GM21619 (cell line): Measurements from ENCODE around the gene GPR148.

Experiments
- ATAC-seq: cut with Tn5 transposase; IDR thresholded peaks from one replicate; pipeline ENCODE4 v1.9.1; 2021; ENCODE audit not compliant: unreplicated experiment

Gene GPR148

GRCh38 chr2:130768191-130768855, 39.5 kb downstream of the GPR148 start:
- no peak for ATAC-seq

GRCh38 chr2:130769343-130769907, 40.6 kb downstream of the GPR148 start:
- ATAC-seq = no peak

GRCh38 chr2:130776550-130776949, 47.7 kb downstream of the GPR148 start:
- ATAC-seq = no peak

- no peak for ATAC-seq
Observed at GRCh38 chr2:130778781-130779180, 49.9 kb downstream of the GPR148 start.
